Fibroblast of the aortic adventitia (primary cell): ENCODE data around the gene PRSS2. TPM values are rescaled to one million over a fixed set of nuclear protein-coding genes. Genes with fewer than 3 reads are reported as not detected.

Experiments
- DNase-seq: peaks from one replicate; pipeline ENCODE4 v3.0.0-alpha.2; 2010; ENCODE audit warnings: low read depth
- H3K4me3 ChIP-seq: 2 replicates; pipeline ENCODE4 v1.5.1; 2011; ENCODE audit warnings: low read depth, mild to moderate bottlenecking, control low read depth, low read length, moderate library complexity
- CTCF ChIP-seq: IDR thresholded peaks from 2 replicates; pipeline ENCODE4 v1.5.1; 2011; ENCODE audit warnings: mild to moderate bottlenecking, low read length, control low read depth, inconsistent platforms; ENCODE audit not compliant: insufficient read depth
- total RNA-seq: library from RNA; depleted of rRNA; stranded (reverse); fragments of >200 nt; gene quantifications from 2 replicates; pipeline ENCODE4 v1.2.3, GENCODE V29; 2012; ENCODE audit warnings: low replicate concordance

The PRSS2 gene
- total RNA-seq, 1 donor = not detected

- no peak for DNase-seq
- no peak for TF ChIP-seq CTCF
Measured at GRCh38 chr7:142808802-142809583, 38.2 kb downstream of the PRSS2 start.

DNA sequence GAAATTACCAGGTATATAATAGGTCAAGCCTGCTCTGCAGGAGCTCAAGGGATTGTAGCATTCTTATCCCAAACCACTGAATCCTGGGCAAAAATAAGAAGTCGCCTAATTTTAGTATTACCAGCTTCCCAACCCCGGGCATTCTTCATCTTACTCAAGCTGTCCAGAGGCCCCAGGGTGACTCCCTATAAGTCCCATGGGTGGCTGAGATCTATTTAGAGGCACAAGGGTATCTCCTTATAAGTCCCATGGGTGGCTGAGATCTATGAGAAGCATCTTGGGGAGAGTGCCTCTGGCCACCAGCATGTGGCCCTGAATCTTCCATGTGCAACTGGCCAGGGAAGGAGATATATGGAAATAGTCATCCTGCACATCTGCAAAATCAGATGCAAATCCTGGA, 38.9 kb downstream of the PRSS2 start:
- no peak overlapping the region for H3K4me3 ChIP-seq
- no peak for TF ChIP-seq CTCF
- no peak for DNase-seq

More at GRCh38 chr7:142808802-142809583, 38.2 kb downstream of the PRSS2 start:
- no peak overlapping the region for H3K4me3 ChIP-seq

GRCh38 chr7:142811154-142811737, 40.5 kb downstream of the PRSS2 start:
- TF ChIP-seq CTCF = peak; percentile 67
- H3K4me3 ChIP-seq = no peak overlapping the region
- DNase-seq = peak; percentile 67

- TF ChIP-seq CTCF = no peak
- H3K4me3 ChIP-seq = no peak overlapping the region
- DNase-seq = no peak
Measured at GRCh38 chr7:142812437-142813215, 41.9 kb downstream of the PRSS2 start.

DNA sequence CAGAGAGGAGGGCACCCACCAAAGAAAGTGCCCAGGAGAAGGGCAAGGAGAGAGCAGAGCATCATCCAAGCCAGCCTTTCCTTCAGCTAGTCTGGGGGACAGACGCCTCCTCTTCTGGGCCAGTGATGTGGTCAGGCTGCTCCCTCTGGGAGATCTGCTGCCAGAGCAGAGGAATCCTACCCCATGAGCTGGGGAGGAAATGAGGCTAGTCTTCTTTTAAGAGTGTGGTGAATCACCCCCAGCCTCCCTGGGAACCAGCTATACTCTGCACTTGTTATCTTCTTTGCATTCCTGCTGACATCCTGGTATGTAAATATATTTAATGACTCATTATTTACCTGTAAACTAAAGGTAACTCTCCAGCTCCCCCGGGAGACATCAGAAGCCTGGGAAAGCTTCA, 42.5 kb downstream of the PRSS2 start:
- DNase-seq = peak; percentile 78
- no peak for TF ChIP-seq CTCF
- no peak overlapping the region for H3K4me3 ChIP-seq

DNA sequence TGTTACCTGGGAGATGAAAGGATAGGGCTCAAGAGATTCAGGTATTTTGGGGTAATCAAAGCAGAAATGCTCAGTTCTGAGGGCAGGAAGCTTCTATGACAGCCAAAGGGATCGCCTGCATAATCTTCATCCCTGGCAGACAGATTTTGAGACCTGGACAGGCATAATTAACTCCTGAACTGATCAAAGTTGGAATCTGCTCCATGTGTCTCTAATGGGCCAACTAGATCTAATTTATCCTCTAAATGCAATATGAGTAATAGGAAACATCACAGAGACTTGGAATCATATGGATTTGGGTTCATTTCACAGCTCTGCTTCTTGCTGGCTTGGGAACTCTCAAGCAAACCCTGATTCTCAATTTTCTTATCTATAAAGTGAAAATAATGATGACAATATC, 42.9 kb downstream of the PRSS2 start:
- DNase-seq = no peak
- no peak for TF ChIP-seq CTCF
- no peak overlapping the region for H3K4me3 ChIP-seq
